CMK (cell line): ENCODE results near the gene GZMB.
"Not testable (repeated sequence)": the region's sequence is repeated elsewhere in the genome, so short reads cannot be mapped to it uniquely, and the experiment has no call there.

Source experiments
- DNase-seq: peaks from one replicate; pipeline ENCODE4 v3.0.0-alpha.2; 2010; ENCODE audit warnings: low read depth

The GZMB gene

GRCh38 chr14:24634158-24634557 lies at the start of gene GZMB:
TSS of gene GZMB (minus strand) at chr14:24634190. CDS start at chr14:24634160, 30 bp downstream.
- DNase-seq = no peak

- no peak for DNase-seq
Observed at GRCh38 chr14:24681056-24681455, 47.1 kb upstream of the GZMB start.

- DNase-seq = no peak
Observed at GRCh38 chr14:24680516-24680915, 46.5 kb upstream of the GZMB start.

- no peak for DNase-seq
Observed at GRCh38 chr14:24679248-24679961, 45.4 kb upstream of the GZMB start.

GRCh38 chr14:24678801-24679247 lies 44.8 kb upstream of the GZMB start:
- peak; percentile 64 for DNase-seq

GRCh38 chr14:24677956-24678355 lies 44.0 kb upstream of the GZMB start:
- no peak for DNase-seq

- DNase-seq = no peak
Observed at GRCh38 chr14:24674204-24674970, 40.4 kb upstream of the GZMB start.

GRCh38 chr14:24673534-24674203 lies 39.7 kb upstream of the GZMB start:
- no peak for DNase-seq

GRCh38 chr14:24673059-24673458 lies 39.1 kb upstream of the GZMB start:
- no peak for DNase-seq

GRCh38 chr14:24670594-24670993 lies 36.6 kb upstream of the GZMB start:
- DNase-seq = no peak

GRCh38 chr14:24669651-24670050 lies 35.7 kb upstream of the GZMB start:
- no peak for DNase-seq

- no peak for DNase-seq
Observed at GRCh38 chr14:24665440-24665991, 31.5 kb upstream of the GZMB start.

GRCh38 chr14:24664366-24664765 lies 30.4 kb upstream of the GZMB start:
- DNase-seq = no peak

- peak; percentile 58 for DNase-seq
Observed at GRCh38 chr14:24662753-24663152, 28.8 kb upstream of the GZMB start.

- no peak for DNase-seq
Observed at GRCh38 chr14:24659916-24660570, 26.1 kb upstream of the GZMB start.

GRCh38 chr14:24648361-24648760 lies 14.4 kb upstream of the GZMB start:
- DNase-seq = not testable (repeated sequence)

- DNase-seq = no peak
Observed at GRCh38 chr14:24639905-24640304, 5.9 kb upstream of the GZMB start.

GRCh38 chr14:24639270-24639669 lies 5.3 kb upstream of the GZMB start:
- DNase-seq = no peak

GRCh38 chr14:24633353-24633752 lies 637 bp downstream of the GZMB start:
- no peak for DNase-seq

- no peak for DNase-seq
Observed at GRCh38 chr14:24632761-24633160, 1.2 kb downstream of the GZMB start.

- no peak for DNase-seq
Observed at GRCh38 chr14:24632336-24632735, 1.7 kb downstream of the GZMB start.

- no peak for DNase-seq
Observed at GRCh38 chr14:24631749-24632335, 2.1 kb downstream of the GZMB start.
